HEK293 (cell line): ENCODE data around the gene WAC.
"Not testable (repeated sequence)": the region's sequence is repeated elsewhere in the genome, so short reads cannot be mapped to it uniquely, and the experiment has no call there.

Experiments
- CTCF ChIP-seq: fragments of 450-650 bp; formaldehyde crosslinking; IDR thresholded peaks from 2 replicates; pipeline ENCODE4 v1.5.1; 2016; ENCODE audit warnings: missing biosample characterization, missing genetic modification characterization
- HIC1 ChIP-seq: fragments of 450-650 bp; formaldehyde crosslinking; IDR thresholded peaks from 2 replicates; pipeline ENCODE4 v1.5.1; 2016; ENCODE audit warnings: missing biosample characterization, missing genetic modification characterization

- TF ChIP-seq CTCF, HIC1 (tag by site-specific recombination): not testable (repeated sequence)
Observed at GRCh38 chr10:28609636-28610035, 76.7 kb downstream of the WAC start.
